ENCODE measurements around the gene OR11A1.
"Not testable (repeated sequence)": the region's sequence is repeated elsewhere in the genome, so short reads cannot be mapped to it uniquely, and the experiment has no call there.

OR11A1 gene

GRCh38 chr6:29461021-29461814 is 4.3 kb upstream of the OR11A1 start:
- Histone ChIP-seq H3K27me3 (ENCODE audit: control insufficient read depth, insufficient read depth, low read length, poor library complexity, severe bottlenecking) (no peaks in the 10 kb centered on the region), H3K27ac (ENCODE audit: insufficient read depth, low read depth, low read length, poor library complexity, severe bottlenecking) (no peak overlapping the region), H3K9me3 (ENCODE audit: control insufficient read depth, low read length) (no peaks in the 10 kb centered on the region), H3K4me3 (ENCODE audit: insufficient read depth, low read depth, low read length) (no peak overlapping the region), H3K4me1 (ENCODE audit: control insufficient read depth, insufficient read depth, low read length) (no peaks in the 10 kb centered on the region), H3K36me3 (ENCODE audit: control insufficient read depth, insufficient read depth, low read length) (no peaks in the 10 kb centered on the region)
- 79 to 85% methylated on average over 4 to 5 of the region's 5 CpGs for WGBS, 2 experiments

GRCh38 chr6:29451471-29452193 is 5.2 kb downstream of the OR11A1 start:
- no peaks in the 10 kb centered on the region for H3K27me3 ChIP-seq (ENCODE audit: control insufficient read depth, insufficient read depth, low read length, poor library complexity, severe bottlenecking)
- peaks cover 5% of the 10 kb centered on the region for H3K4me1 ChIP-seq (ENCODE audit: control insufficient read depth, insufficient read depth, low read length)
- H3K36me3 ChIP-seq (ENCODE audit: control insufficient read depth, insufficient read depth, low read length): no peaks in the 10 kb centered on the region
- H3K4me3 ChIP-seq (ENCODE audit: insufficient read depth, low read depth, low read length): no peak overlapping the region
- 92 to 96% methylated on average over 2 of the region's 3 CpGs for WGBS, 2 experiments
- no peak overlapping the region for H3K27ac ChIP-seq (ENCODE audit: insufficient read depth, low read depth, low read length, poor library complexity, severe bottlenecking)
- no peaks in the 10 kb centered on the region for H3K9me3 ChIP-seq (ENCODE audit: control insufficient read depth, low read length)

- no peaks in the 10 kb centered on the region for H3K9me3 ChIP-seq (ENCODE audit: control insufficient read depth, low read length)
- H3K4me3 ChIP-seq (ENCODE audit: insufficient read depth, low read depth, low read length): no peak overlapping the region
- 88 to 100% methylated on average over 1 of the region's 1 CpG for WGBS, 2 experiments
- no peaks in the 10 kb centered on the region for H3K36me3 ChIP-seq (ENCODE audit: control insufficient read depth, insufficient read depth, low read length)
- no peak overlapping the region for H3K27ac ChIP-seq (ENCODE audit: insufficient read depth, low read depth, low read length, poor library complexity, severe bottlenecking)
- no peaks in the 10 kb centered on the region for H3K27me3 ChIP-seq (ENCODE audit: control insufficient read depth, insufficient read depth, low read length, poor library complexity, severe bottlenecking)
- H3K4me1 ChIP-seq (ENCODE audit: control insufficient read depth, insufficient read depth, low read length): peaks cover 5% of the 10 kb centered on the region
Measured at GRCh38 chr6:29447670-29448069, 9.2 kb downstream of the OR11A1 start.

GRCh38 chr6:29444031-29444430 is 12.8 kb downstream of the OR11A1 start:
- not testable (repeated sequence) for H3K4me3 ChIP-seq (ENCODE audit: insufficient read depth, low read depth, low read length); H3K27me3 ChIP-seq (ENCODE audit: control insufficient read depth, insufficient read depth, low read length, poor library complexity, severe bottlenecking); H3K4me1 ChIP-seq (ENCODE audit: control insufficient read depth, insufficient read depth, low read length); H3K27ac ChIP-seq (ENCODE audit: insufficient read depth, low read depth, low read length, poor library complexity, severe bottlenecking); H3K9me3 ChIP-seq (ENCODE audit: control insufficient read depth, low read length); H3K36me3 ChIP-seq (ENCODE audit: control insufficient read depth, insufficient read depth, low read length)
- WGBS, 2 experiments: 95% methylated on average over 1 of the region's 1 CpG

GRCh38 chr6:29442719-29443118 is 14.2 kb downstream of the OR11A1 start:
- Histone ChIP-seq H3K4me3 (ENCODE audit: insufficient read depth, low read depth, low read length) (no peak overlapping the region), H3K36me3 (ENCODE audit: control insufficient read depth, insufficient read depth, low read length) (no peaks in the 10 kb centered on the region), H3K27me3 (ENCODE audit: control insufficient read depth, insufficient read depth, low read length, poor library complexity, severe bottlenecking) (no peaks in the 10 kb centered on the region), H3K4me1 (ENCODE audit: control insufficient read depth, insufficient read depth, low read length) (peaks cover 5% of the 10 kb centered on the region), H3K27ac (ENCODE audit: insufficient read depth, low read depth, low read length, poor library complexity, severe bottlenecking) (no peak overlapping the region), H3K9me3 (ENCODE audit: control insufficient read depth, low read length) (no peaks in the 10 kb centered on the region)
- WGBS, 2 experiments: 82 to 96% methylated on average over 1 of the region's 1 CpG

GRCh38 chr6:29439006-29439405 is 17.9 kb downstream of the OR11A1 start, which contains the start of gene OR10C1:
Gene OR10C1, plus strand, starts transcription at chr6:29439306. Its CDS starts 710 bp downstream, at chr6:29440016.
- Histone ChIP-seq H3K27ac (ENCODE audit: insufficient read depth, low read depth, low read length, poor library complexity, severe bottlenecking) (no peak within 1 kb of the TSS), H3K27me3 (ENCODE audit: control insufficient read depth, insufficient read depth, low read length, poor library complexity, severe bottlenecking) (no peaks in the 10 kb centered on the region), H3K9me3 (ENCODE audit: control insufficient read depth, low read length) (no peaks in the 10 kb centered on the region), H3K4me1 (ENCODE audit: control insufficient read depth, insufficient read depth, low read length) (no peaks in the 10 kb centered on the region), H3K4me3 (ENCODE audit: insufficient read depth, low read depth, low read length) (no peak within 1 kb of the TSS), H3K36me3 (ENCODE audit: control insufficient read depth, insufficient read depth, low read length) (no peaks in the 10 kb centered on the region)

- H3K4me3 ChIP-seq (ENCODE audit: insufficient read depth, low read depth, low read length); H3K36me3 ChIP-seq (ENCODE audit: control insufficient read depth, insufficient read depth, low read length); H3K4me1 ChIP-seq (ENCODE audit: control insufficient read depth, insufficient read depth, low read length); H3K27me3 ChIP-seq (ENCODE audit: control insufficient read depth, insufficient read depth, low read length, poor library complexity, severe bottlenecking); H3K9me3 ChIP-seq (ENCODE audit: control insufficient read depth, low read length); H3K27ac ChIP-seq (ENCODE audit: insufficient read depth, low read depth, low read length, poor library complexity, severe bottlenecking): not testable (repeated sequence)
- WGBS, 2 experiments: 90 to 94% methylated on average over 15 to 17 of the region's 18 CpGs
Measured at GRCh38 chr6:29436730-29437129, 20.1 kb downstream of the OR11A1 start.

GRCh38 chr6:29426654-29427053 is 30.2 kb downstream of the OR11A1 start:
- Histone ChIP-seq H3K36me3 (ENCODE audit: control insufficient read depth, insufficient read depth, low read length) (no peaks in the 10 kb centered on the region), H3K4me1 (ENCODE audit: control insufficient read depth, insufficient read depth, low read length) (no peaks in the 10 kb centered on the region), H3K4me3 (ENCODE audit: insufficient read depth, low read depth, low read length) (no peak overlapping the region), H3K27me3 (ENCODE audit: control insufficient read depth, insufficient read depth, low read length, poor library complexity, severe bottlenecking) (no peaks in the 10 kb centered on the region), H3K27ac (ENCODE audit: insufficient read depth, low read depth, low read length, poor library complexity, severe bottlenecking) (no peak overlapping the region), H3K9me3 (ENCODE audit: control insufficient read depth, low read length) (no peaks in the 10 kb centered on the region)
- 90 to 95% methylated on average over 3 of the region's 3 CpGs for WGBS, 2 experiments

- Histone ChIP-seq H3K27ac (ENCODE audit: insufficient read depth, low read depth, low read length, poor library complexity, severe bottlenecking) (no peak overlapping the region), H3K4me3 (ENCODE audit: insufficient read depth, low read depth, low read length) (no peak overlapping the region), H3K36me3 (ENCODE audit: control insufficient read depth, insufficient read depth, low read length) (no peaks in the 10 kb centered on the region), H3K4me1 (ENCODE audit: control insufficient read depth, insufficient read depth, low read length) (no peaks in the 10 kb centered on the region), H3K9me3 (ENCODE audit: control insufficient read depth, low read length) (no peaks in the 10 kb centered on the region), H3K27me3 (ENCODE audit: control insufficient read depth, insufficient read depth, low read length, poor library complexity, severe bottlenecking) (no peaks in the 10 kb centered on the region)
- no CpG with 5 or more reads among the region's 1 CpG for WGBS, 2 experiments
Measured at GRCh38 chr6:29425075-29425474, 31.8 kb downstream of the OR11A1 start.

GRCh38 chr6:29424575-29424974 is 32.3 kb downstream of the OR11A1 start:
- no peak overlapping the region for H3K4me3 ChIP-seq (ENCODE audit: insufficient read depth, low read depth, low read length)
- 73 to 83% methylated on average over 2 of the region's 2 CpGs for WGBS, 2 experiments
- H3K9me3 ChIP-seq (ENCODE audit: control insufficient read depth, low read length): no peaks in the 10 kb centered on the region
- H3K4me1 ChIP-seq (ENCODE audit: control insufficient read depth, insufficient read depth, low read length): no peaks in the 10 kb centered on the region
- no peaks in the 10 kb centered on the region for H3K36me3 ChIP-seq (ENCODE audit: control insufficient read depth, insufficient read depth, low read length)
- H3K27me3 ChIP-seq (ENCODE audit: control insufficient read depth, insufficient read depth, low read length, poor library complexity, severe bottlenecking): no peaks in the 10 kb centered on the region
- no peak overlapping the region for H3K27ac ChIP-seq (ENCODE audit: insufficient read depth, low read depth, low read length, poor library complexity, severe bottlenecking)

Measured in ectodermal cell (in vitro differentiated cells).